Neural progenitor cell (in vitro differentiated cells): ENCODE measurements around the gene PUSL1. TPM values are rescaled to one million over a fixed set of nuclear protein-coding genes. Genes with fewer than 3 reads are reported as not detected.

ENCODE experiments used
- DNase-seq: peaks from one replicate; pipeline ENCODE4 v3.0.0-alpha.2; 2016; ENCODE audit warnings: low spot score
- H2AFZ ChIP-seq: fragments of 200-600 bp; sonication (generic); replicated peaks from 2 replicates; pipeline ENCODE4 v1.6.1; 2016; ENCODE audit warnings: antibody characterized with exemption
- H3F3A ChIP-seq: fragments of 200-600 bp; sonication (generic); 2 replicates; pipeline ENCODE4 v1.6.1; 2016; ENCODE audit warnings: antibody characterized with exemption, low read depth
- H3K27ac ChIP-seq: fragments of 200-600 bp; sonication (generic); 2 replicates; pipeline ENCODE4 v1.5.1; 2016; ENCODE audit warnings: mild to moderate bottlenecking
- H3K27me3 ChIP-seq: fragments of 200-600 bp; sonication (generic); 2 replicates; pipeline ENCODE4 v1.6.1; 2016; ENCODE audit warnings: mild to moderate bottlenecking, moderate library complexity
- H3K36me3 ChIP-seq: fragments of 200-600 bp; sonication (generic); 2 replicates; pipeline ENCODE4 v1.5.1; 2016
- H3K4me1 ChIP-seq: fragments of 200-600 bp; sonication (generic); 2 replicates; pipeline ENCODE4 v1.6.1; 2016; ENCODE audit warnings: mixed run types
- H3K4me2 ChIP-seq: fragments of 200-600 bp; sonication (generic); 2 replicates; pipeline ENCODE4 v1.6.1; 2016
- H3K4me3 ChIP-seq: fragments of 200-600 bp; sonication (generic); 2 replicates; pipeline ENCODE4 v1.5.1; 2016
- H3K79me2 ChIP-seq: fragments of 200-600 bp; sonication (generic); 2 replicates; pipeline ENCODE4 v1.6.1; 2016; ENCODE audit warnings: low read depth
- H3K9ac ChIP-seq: fragments of 200-600 bp; sonication (generic); 2 replicates; pipeline ENCODE4 v1.6.1; 2016
- H3K9me3 ChIP-seq: fragments of 200-600 bp; sonication (generic); 2 replicates; pipeline ENCODE4 v1.5.1; 2016; ENCODE audit warnings: low read depth
- H4K20me1 ChIP-seq: fragments of 200-600 bp; sonication (generic); 2 replicates; pipeline ENCODE4 v1.6.1; 2016; ENCODE audit warnings: low read depth
- H3K27ac Mint-ChIP-seq: 3 replicates; pipeline ENCODE4 v1.8.0; 2021; ENCODE audit warnings: mixed read lengths
- H3K27me3 Mint-ChIP-seq: 2 replicates; pipeline ENCODE4 v1.8.0; 2022; ENCODE audit warnings: low read depth, mild to moderate bottlenecking, inconsistent platforms, moderate library complexity, mixed read lengths; ENCODE audit not compliant: insufficient read depth
- H3K36me3 Mint-ChIP-seq: 3 replicates; pipeline ENCODE4 v1.8.0; 2021; ENCODE audit warnings: mixed read lengths
- H3K4me1 Mint-ChIP-seq: 3 replicates; pipeline ENCODE4 v1.8.0; 2021; ENCODE audit warnings: mixed read lengths
- H3K4me3 Mint-ChIP-seq: 3 replicates; pipeline ENCODE4 v1.8.0; 2021; ENCODE audit warnings: mild to moderate bottlenecking, moderate library complexity, mixed read lengths
- H3K9me3 Mint-ChIP-seq: 3 replicates; pipeline ENCODE4 v1.8.0; 2020; ENCODE audit warnings: mixed read lengths
- CTCF ChIP-seq: fragments of 200-600 bp; sonication (generic); IDR thresholded peaks from 2 replicates; pipeline ENCODE4 v1.5.1; 2017; ENCODE audit warnings: antibody characterized with exemption, mild to moderate bottlenecking
- EZH2 ChIP-seq: fragments of 200-600 bp; sonication (generic); IDR thresholded peaks from 2 replicates; pipeline ENCODE4 v1.6.1; 2017; ENCODE audit warnings: antibody characterized with exemption, mild to moderate bottlenecking, moderate library complexity
- EZH2phosphoT487 ChIP-seq: fragments of 200-600 bp; sonication (generic); IDR thresholded peaks from 2 replicates; pipeline ENCODE4 v1.6.1; 2017; ENCODE audit warnings: antibody characterized with exemption
- total RNA-seq: library from RNA; depleted of rRNA; stranded (reverse); fragments of >200 nt; gene quantifications from 2 replicates; pipeline ENCODE4 v1.2.3, GENCODE V29; 2015; ENCODE audit warnings: low replicate concordance

Gene PUSL1
- total RNA-seq, 1 donor from 2014 or later, result 3.7 TPM

GRCh38 chr1:1284221-1285101 is 23.9 kb upstream of the PUSL1 start:
- no peak overlapping the region for H3K27ac ChIP-seq
- Mint-ChIP-seq H3K27ac (no peak overlapping the region), H3K4me1 (peaks cover 11% of the 10 kb centered on the region), H3K36me3 (no peaks in the 10 kb centered on the region), H3K4me3 (no peak overlapping the region), H3K9me3 (no peaks in the 10 kb centered on the region), H3K27me3 (peaks cover 5% of the 10 kb centered on the region)
- TF ChIP-seq EZH2 (no peak), EZH2phosphoT487 (no peak), CTCF (no peak)
- H2AFZ ChIP-seq, result no peak overlapping the region
- peak; percentile 38 for DNase-seq
- no peaks in the 10 kb centered on the region for H3K9me3 ChIP-seq
- no peak overlapping the region for H3K9ac ChIP-seq
- H3K4me1 ChIP-seq, result no peaks in the 10 kb centered on the region
- no peaks in the 10 kb centered on the region for H3K27me3 ChIP-seq
- no peaks in the 10 kb centered on the region for H3K36me3 ChIP-seq
- no peak overlapping the region for H3K4me2 ChIP-seq
- H3K4me3 ChIP-seq, result no peak overlapping the region
- peaks cover 10% of the 10 kb centered on the region for H3F3A ChIP-seq
- H3K79me2 ChIP-seq, result no peaks in the 10 kb centered on the region
- no peaks in the 10 kb centered on the region for H4K20me1 ChIP-seq

GRCh38 chr1:1285102-1285571 is 23.3 kb upstream of the PUSL1 start:
- Histone ChIP-seq H3K4me3 (no peak overlapping the region), H3K4me2 (no peak overlapping the region), H2AFZ (no peak overlapping the region), H3K4me1 (no peaks in the 10 kb centered on the region), H3K9me3 (no peaks in the 10 kb centered on the region), H3K27ac (no peak overlapping the region), H3K79me2 (no peaks in the 10 kb centered on the region), H4K20me1 (no peaks in the 10 kb centered on the region), H3K36me3 (no peaks in the 10 kb centered on the region), H3K27me3 (no peaks in the 10 kb centered on the region), H3K9ac (no peak overlapping the region), H3F3A (peaks cover 10% of the 10 kb centered on the region)
- Mint-ChIP-seq H3K27me3 (peaks cover 5% of the 10 kb centered on the region), H3K27ac (no peak overlapping the region), H3K4me1 (peaks cover 11% of the 10 kb centered on the region), H3K4me3 (no peak overlapping the region), H3K9me3 (no peaks in the 10 kb centered on the region), H3K36me3 (no peaks in the 10 kb centered on the region)
- DNase-seq, result no peak
- TF ChIP-seq EZH2phosphoT487 (no peak), EZH2 (no peak)

- Histone ChIP-seq H3K4me1 (no peaks in the 10 kb centered on the region), H3K4me3 (no peak overlapping the region), H4K20me1 (no peaks in the 10 kb centered on the region), H3F3A (peaks cover 10% of the 10 kb centered on the region), H3K79me2 (no peaks in the 10 kb centered on the region), H3K9me3 (no peaks in the 10 kb centered on the region), H3K9ac (no peak overlapping the region), H2AFZ (no peak overlapping the region), H3K36me3 (no peaks in the 10 kb centered on the region), H3K4me2 (no peak overlapping the region), H3K27me3 (no peaks in the 10 kb centered on the region), H3K27ac (no peak overlapping the region)
- DNase-seq, result no peak
- Mint-ChIP-seq H3K4me1 (peaks cover 11% of the 10 kb centered on the region), H3K9me3 (no peaks in the 10 kb centered on the region), H3K4me3 (no peak overlapping the region), H3K36me3 (no peaks in the 10 kb centered on the region), H3K27me3 (peaks cover 5% of the 10 kb centered on the region), H3K27ac (no peak overlapping the region)
- TF ChIP-seq EZH2phosphoT487 (no peak), EZH2 (no peak), CTCF (no peak)
Observed at GRCh38 chr1:1285611-1286311, 22.6 kb upstream of the PUSL1 start.
